ENCODE results near the gene STXBP5L.
"Not testable (repeated sequence)": the region's sequence is repeated elsewhere in the genome, so short reads cannot be mapped to it uniquely, and the experiment has no call there.

STXBP5L gene

GRCh38 chr3:121436074-121436473 is 528.1 kb downstream of the STXBP5L start:
- no peak for DNase-seq

- DNase-seq = no peak
These were observed 528.6 kb downstream of the STXBP5L start for GRCh38 chr3:121436641-121437040.

GRCh38 chr3:121443456-121443855 is 535.5 kb downstream of the STXBP5L start:
- no peak for DNase-seq

GRCh38 chr3:121451752-121452151 is 543.7 kb downstream of the STXBP5L start:
- not testable (repeated sequence) for DNase-seq

GRCh38 chr3:121462565-121462964 is 554.6 kb downstream of the STXBP5L start:
- no peak for DNase-seq

- DNase-seq = no peak
These were observed 555.7 kb downstream of the STXBP5L start for GRCh38 chr3:121463745-121464144.

GRCh38 chr3:121467085-121467484 is 559.1 kb downstream of the STXBP5L start:
- DNase-seq = no peak

GRCh38 chr3:121473001-121473400 is 565.0 kb downstream of the STXBP5L start:
- DNase-seq = no peak

Measured in NCI-H748 treated with DMSO at 0.1 percent for 48 hours (cell line).